Measurements from ENCODE around the gene CSH2. TPM values are rescaled to one million over a fixed set of nuclear protein-coding genes. Genes with fewer than 3 reads are reported as not detected.

CSH2 gene
- total and polyA plus RNA-seq, 9 of the 15 experiments (the other 6 are each of a cell fraction or from before 2014, with no cell fraction given), result not detected

DNA sequence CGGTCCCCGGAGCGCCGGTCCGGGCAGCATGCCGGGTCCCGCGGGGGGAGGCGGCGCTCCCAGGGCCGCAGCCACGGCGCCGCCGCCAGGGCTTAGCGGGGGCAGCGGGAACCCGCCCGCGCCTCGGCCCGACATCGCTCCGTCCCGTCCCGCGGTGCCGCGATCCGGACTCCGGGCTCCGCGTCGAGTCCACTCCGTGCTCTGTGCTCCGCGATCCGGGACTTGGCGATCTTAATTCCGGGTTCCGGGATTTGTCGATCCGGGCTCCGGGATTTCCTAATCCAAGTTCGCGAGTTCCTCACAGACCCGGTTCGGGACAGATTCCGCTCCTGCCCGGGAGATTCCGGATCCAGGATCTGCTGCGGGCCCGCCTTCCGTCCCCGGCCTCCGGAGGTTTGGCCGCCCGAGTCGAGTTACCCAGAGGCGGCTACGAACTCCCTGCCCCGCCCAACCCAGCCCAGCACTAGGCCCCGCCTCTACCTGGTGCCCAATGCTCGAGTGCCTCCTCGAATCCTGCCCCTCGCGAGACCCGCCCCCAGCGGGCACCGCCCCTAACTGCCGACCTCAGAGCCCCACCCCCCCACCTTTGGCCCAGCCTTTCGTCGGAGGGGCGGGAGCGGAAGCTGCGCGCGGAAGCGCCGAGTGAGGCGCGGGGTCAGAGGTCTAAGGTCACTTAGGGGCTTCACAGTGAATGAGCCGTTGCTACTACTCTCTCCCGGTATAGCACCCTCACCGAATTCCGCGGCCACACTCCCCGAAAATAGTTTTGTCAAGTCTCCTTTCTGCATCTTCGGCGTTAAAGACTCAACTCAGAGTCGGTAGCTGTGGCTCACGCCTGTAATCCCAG is 30.7 kb downstream of the CSH2 start, which contains the start of gene SMARCD2 (continued):
- TF ChIP-seq, protein P1, sequence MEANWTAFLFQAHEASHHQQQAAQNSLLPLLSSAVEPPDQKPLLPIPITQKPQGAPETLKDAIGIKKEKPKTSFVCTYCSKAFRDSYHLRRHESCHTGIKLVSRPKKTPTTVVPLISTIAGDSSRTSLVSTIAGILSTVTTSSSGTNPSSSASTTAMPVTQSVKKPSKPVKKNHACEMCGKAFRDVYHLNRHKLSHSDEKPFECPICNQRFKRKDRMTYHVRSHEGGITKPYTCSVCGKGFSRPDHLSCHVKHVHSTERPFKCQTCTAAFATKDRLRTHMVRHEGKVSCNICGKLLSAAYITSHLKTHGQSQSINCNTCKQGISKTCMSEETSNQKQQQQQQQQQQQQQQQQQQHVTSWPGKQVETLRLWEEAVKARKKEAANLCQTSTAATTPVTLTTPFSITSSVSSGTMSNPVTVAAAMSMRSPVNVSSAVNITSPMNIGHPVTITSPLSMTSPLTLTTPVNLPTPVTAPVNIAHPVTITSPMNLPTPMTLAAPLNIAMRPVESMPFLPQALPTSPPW (CRISPR knock-in tag; IDR thresholded peaks at IDR 0.05), result peak; percentile 91
- TF ChIP-seq THRAP3 (IDR thresholded peaks at IDR 0.05; ENCODE audit: borderline replicate concordance), result peak; percentile 100
- no peak for TF ChIP-seq ZNF408 (CRISPR knock-in tag; IDR thresholded peaks at IDR 0.05; ENCODE audit: low read depth)
- TF ChIP-seq MTA1 (IDR thresholded peaks at IDR 0.05; ENCODE audit: borderline replicate concordance), result peak; percentile 86; the same call in 1 of the 2 replicates
- TF ChIP-seq, protein P2, sequence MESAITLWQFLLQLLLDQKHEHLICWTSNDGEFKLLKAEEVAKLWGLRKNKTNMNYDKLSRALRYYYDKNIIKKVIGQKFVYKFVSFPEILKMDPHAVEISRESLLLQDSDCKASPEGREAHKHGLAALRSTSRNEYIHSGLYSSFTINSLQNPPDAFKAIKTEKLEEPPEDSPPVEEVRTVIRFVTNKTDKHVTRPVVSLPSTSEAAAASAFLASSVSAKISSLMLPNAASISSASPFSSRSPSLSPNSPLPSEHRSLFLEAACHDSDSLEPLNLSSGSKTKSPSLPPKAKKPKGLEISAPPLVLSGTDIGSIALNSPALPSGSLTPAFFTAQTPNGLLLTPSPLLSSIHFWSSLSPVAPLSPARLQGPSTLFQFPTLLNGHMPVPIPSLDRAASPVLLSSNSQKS (CRISPR knock-in tag; IDR thresholded peaks at IDR 0.05), result no peak
- TF ChIP-seq MYC (IDR thresholded peaks at IDR 0.05; ENCODE audit: low read depth, low read length), result peak; percentile 70
- TF ChIP-seq MYC (CRISPR knock-in tag; IDR thresholded peaks at IDR 0.05; ENCODE audit: borderline replicate concordance, low read depth), result no peak
- TF ChIP-seq MXI1 (IDR thresholded peaks at IDR 0.05; ENCODE audit: low read depth, low read length), result 0 out of 2 replicates have a peak, but pooled peaks have one; percentile 59
- TF ChIP-seq, protein P3, sequence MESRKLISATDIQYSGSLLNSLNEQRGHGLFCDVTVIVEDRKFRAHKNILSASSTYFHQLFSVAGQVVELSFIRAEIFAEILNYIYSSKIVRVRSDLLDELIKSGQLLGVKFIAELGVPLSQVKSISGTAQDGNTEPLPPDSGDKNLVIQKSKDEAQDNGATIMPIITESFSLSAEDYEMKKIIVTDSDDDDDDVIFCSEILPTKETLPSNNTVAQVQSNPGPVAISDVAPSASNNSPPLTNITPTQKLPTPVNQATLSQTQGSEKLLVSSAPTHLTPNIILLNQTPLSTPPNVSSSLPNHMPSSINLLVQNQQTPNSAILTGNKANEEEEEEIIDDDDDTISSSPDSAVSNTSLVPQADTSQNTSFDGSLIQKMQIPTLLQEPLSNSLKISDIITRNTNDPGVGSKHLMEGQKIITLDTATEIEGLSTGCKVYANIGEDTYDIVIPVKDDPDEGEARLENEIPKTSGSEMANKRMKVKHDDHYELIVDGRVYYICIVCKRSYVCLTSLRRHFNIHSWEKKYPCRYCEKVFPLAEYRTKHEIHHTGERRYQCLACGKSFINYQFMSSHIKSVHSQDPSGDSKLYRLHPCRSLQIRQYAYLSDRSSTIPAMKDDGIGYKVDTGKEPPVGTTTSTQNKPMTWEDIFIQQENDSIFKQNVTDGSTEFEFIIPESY (CRISPR knock-in tag; IDR thresholded peaks at IDR 0.05), result peak; percentile 79
- TF ChIP-seq LCOR (CRISPR knock-in tag; IDR thresholded peaks at IDR 0.05), result peak; percentile 99
- TF ChIP-seq, protein P4, sequence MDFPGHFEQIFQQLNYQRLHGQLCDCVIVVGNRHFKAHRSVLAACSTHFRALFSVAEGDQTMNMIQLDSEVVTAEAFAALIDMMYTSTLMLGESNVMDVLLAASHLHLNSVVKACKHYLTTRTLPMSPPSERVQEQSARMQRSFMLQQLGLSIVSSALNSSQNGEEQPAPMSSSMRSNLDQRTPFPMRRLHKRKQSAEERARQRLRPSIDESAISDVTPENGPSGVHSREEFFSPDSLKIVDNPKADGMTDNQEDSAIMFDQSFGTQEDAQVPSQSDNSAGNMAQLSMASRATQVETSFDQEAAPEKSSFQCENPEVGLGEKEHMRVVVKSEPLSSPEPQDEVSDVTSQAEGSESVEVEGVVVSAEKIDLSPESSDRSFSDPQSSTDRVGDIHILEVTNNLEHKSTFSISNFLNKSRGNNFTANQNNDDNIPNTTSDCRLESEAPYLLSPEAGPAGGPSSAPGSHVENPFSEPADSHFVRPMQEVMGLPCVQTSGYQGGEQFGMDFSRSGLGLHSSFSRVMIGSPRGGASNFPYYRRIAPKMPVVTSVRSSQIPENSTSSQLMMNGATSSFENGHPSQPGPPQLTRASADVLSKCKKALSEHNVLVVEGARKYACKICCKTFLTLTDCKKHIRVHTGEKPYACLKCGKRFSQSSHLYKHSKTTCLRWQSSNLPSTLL (IDR thresholded peaks at IDR 0.05), result no peak
- peak; percentile 57; the same call in 1 of the 2 replicates for TF ChIP-seq ZBTB9 (CRISPR knock-in tag; IDR thresholded peaks at IDR 0.05)
- peak; percentile 36; the same call in 1 of the 2 replicates for TF ChIP-seq NFRKB (IDR thresholded peaks at IDR 0.05; ENCODE audit: low read depth)
- no peak for TF ChIP-seq SMAD2 (IDR thresholded peaks at IDR 0.05; ENCODE audit: low read depth, low read length)

Data from K562 (cell line).